H1 (cell line): ENCODE measurements around the gene PVR. TPM values are rescaled to one million over a fixed set of nuclear protein-coding genes. Genes with fewer than 3 reads are reported as not detected.

Source experiments
- CHD7 ChIP-seq: fragments of 300-600 bp; sonication (generic); IDR thresholded peaks from 2 replicates; pipeline ENCODE4 v1.7.1; 2012; ENCODE audit warnings: low read length, moderate library complexity, mild to moderate bottlenecking, inconsistent platforms; ENCODE audit not compliant: insufficient replicate concordance
- CTCF ChIP-seq, 3 experiments: IDR thresholded peaks; 1 replicate in 2 of 3; 2 replicates in 1 of 3; pipeline versions ENCODE4 v1.5.1 to v1.6.1; 2011; ENCODE audit warnings: low read length in 3 of 3, mild to moderate bottlenecking in 3 of 3, inconsistent platforms in 2 of 3, low read depth in 1 of 3, moderate library complexity in 1 of 3; ENCODE audit not compliant: insufficient read depth in 1 of 3; ENCODE audit errors: control extremely low read depth in 1 of 3
- KDM4A ChIP-seq: IDR thresholded peaks from one replicate; pipeline ENCODE4 v1.7.1; 2012; ENCODE audit warnings: low read depth, mild to moderate bottlenecking, moderate library complexity, low read length, inconsistent platforms; ENCODE audit not compliant: severe bottlenecking
- polyA plus RNA-seq, 7 experiments: library from polyadenylated mRNA; depleted of rRNA in 3 of 7; stranded (reverse) in 5 of 7; unstranded in 2 of 7; fragments of >200 nt in 5 of 7; fragments of 200-250 nt in 2 of 7; gene quantifications; 1 replicate in 5 of 7; 2 replicates in 1 of 7; 4 replicates in 1 of 7; pipeline versions ENCODE4 v1.2.1 to v1.2.3, GENCODE V29; 2011 to 2013; ENCODE audit warnings: missing spikeins in 2 of 7, mixed read lengths in 2 of 7
- total RNA-seq: library from RNA; stranded (reverse); fragmentation: NEBNext Ultra II Directional; extraction: Animal tissue kit (Norgen Biotek cat#: 25700); gene quantifications from 2 replicates; pipeline ENCODE4 v1.2.1, GENCODE V29; 2021
- TF ChIP-seq, protein P1 (sequence below): IDR thresholded peaks from 2 replicates; pipeline ENCODE4 v1.6.1; 2011; ENCODE audit warnings: low read depth, mild to moderate bottlenecking, low read length; ENCODE audit not compliant: insufficient read depth

Gene PVR
- total and polyA plus RNA-seq, 2 of the 8 experiments (the other 6 are each of a cell fraction or from before 2014, with no cell fraction given), result 13.3 to 14.8 TPM

DNA sequence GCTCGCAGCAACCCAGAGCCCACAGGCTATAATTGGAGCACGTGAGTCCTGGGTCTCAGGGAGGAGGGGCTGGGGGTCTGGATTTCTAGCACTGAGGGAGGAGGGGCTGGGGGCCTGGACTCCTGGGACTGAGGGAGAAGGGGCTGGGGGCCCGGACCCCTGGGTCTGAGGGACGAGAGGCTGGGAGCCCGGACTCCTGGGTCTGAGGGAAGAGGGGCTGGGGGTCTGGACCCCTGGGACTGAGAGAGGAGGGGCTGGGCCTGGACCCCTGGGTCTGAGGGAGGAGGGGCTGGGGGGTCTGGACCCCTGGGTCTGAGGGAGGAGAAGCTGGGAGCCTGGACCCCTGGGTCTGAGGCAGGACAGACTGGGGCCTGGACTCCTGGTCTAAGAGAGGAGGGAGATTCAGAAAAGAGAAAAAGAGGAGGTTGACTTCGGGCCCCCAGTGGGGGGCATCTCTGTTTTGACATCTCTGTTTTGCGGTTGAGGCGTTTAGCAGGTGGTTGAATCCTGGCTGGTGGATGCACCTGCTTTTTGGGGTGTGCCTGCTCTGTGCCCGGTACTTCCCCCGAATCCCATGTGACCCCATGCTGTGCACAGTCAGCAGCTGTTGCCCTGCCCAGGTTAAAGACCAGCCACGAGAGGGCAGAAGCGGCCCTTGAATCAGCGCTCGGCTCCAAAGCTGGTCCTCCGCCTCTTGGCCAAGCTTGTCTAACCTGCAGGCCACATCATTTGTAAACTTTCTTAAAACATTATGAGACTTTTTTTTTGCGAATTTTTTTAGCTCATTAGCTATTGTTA is 10.5 kb downstream of the PVR start (continued):
- TF ChIP-seq, protein P1, sequence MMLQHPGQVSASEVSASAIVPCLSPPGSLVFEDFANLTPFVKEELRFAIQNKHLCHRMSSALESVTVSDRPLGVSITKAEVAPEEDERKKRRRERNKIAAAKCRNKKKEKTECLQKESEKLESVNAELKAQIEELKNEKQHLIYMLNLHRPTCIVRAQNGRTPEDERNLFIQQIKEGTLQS, result no peak
- TF ChIP-seq KDM4A (no peak), CHD7 (no peak), CTCF (IDR thresholded peaks at IDR 0.05; ENCODE audit: control extremely low read depth in 1 of 3, insufficient read depth in 1 of 3, low read depth in 1 of 3, low read length in 3 of 3) (peak; percentile 71 to 82 (median 75))
- TF ChIP-seq, all 59 proteins: peak for 4
